Hepatocyte (in vitro differentiated cells): ENCODE results near the gene PEX13. TPM values are rescaled to one million over a fixed set of nuclear protein-coding genes. Genes with fewer than 3 reads are reported as not detected.

Experiments
- DNase-seq: peaks from one replicate; pipeline ENCODE4 v3.0.0-alpha.2; 2016; ENCODE audit warnings: low spot score
- H2AFZ ChIP-seq: fragments of 200-600 bp; sonication (generic); 2 replicates; pipeline ENCODE4 v1.6.0; 2016; ENCODE audit warnings: antibody characterized with exemption, mild to moderate bottlenecking
- H3K27ac ChIP-seq: fragments of 200-600 bp; sonication (generic); 2 replicates; pipeline ENCODE4 v1.5.1; 2016; ENCODE audit warnings: mild to moderate bottlenecking
- H3K27me3 ChIP-seq: fragments of 200-600 bp; sonication (generic); 2 replicates; pipeline ENCODE4 v1.6.1; 2016
- H3K36me3 ChIP-seq: fragments of 200-600 bp; sonication (generic); replicated peaks from 2 replicates; pipeline ENCODE4 v1.5.1; 2016; ENCODE audit warnings: low read depth; ENCODE audit not compliant: insufficient read depth
- H3K4me1 ChIP-seq: fragments of 200-600 bp; sonication (generic); 2 replicates; pipeline ENCODE4 v1.5.1; 2016; ENCODE audit warnings: mild to moderate bottlenecking, moderate library complexity; ENCODE audit not compliant: insufficient read depth
- H3K4me2 ChIP-seq: fragments of 200-600 bp; sonication (generic); 2 replicates; pipeline ENCODE4 v1.6.0; 2016
- H3K4me3 ChIP-seq: fragments of 200-600 bp; sonication (generic); 2 replicates; pipeline ENCODE4 v1.5.1; 2016; ENCODE audit warnings: mild to moderate bottlenecking
- H3K79me2 ChIP-seq: fragments of 200-600 bp; sonication (generic); 2 replicates; pipeline ENCODE4 v1.6.0; 2017; ENCODE audit warnings: mild to moderate bottlenecking
- H3K9me2 ChIP-seq: fragments of 200-600 bp; sonication (generic); replicated peaks from 2 replicates; pipeline ENCODE4 v1.6.0; 2017; ENCODE audit warnings: mild to moderate bottlenecking; ENCODE audit not compliant: insufficient read depth
- H3K9me3 ChIP-seq: fragments of 200-600 bp; sonication (generic); 2 replicates; pipeline ENCODE4 v1.5.1; 2016; ENCODE audit warnings: low read depth, mild to moderate bottlenecking
- H4K20me1 ChIP-seq: fragments of 200-600 bp; sonication (generic); 2 replicates; pipeline ENCODE4 v1.6.0; 2016; ENCODE audit warnings: mild to moderate bottlenecking; ENCODE audit not compliant: insufficient read depth, poor library complexity, severe bottlenecking
- CTCF ChIP-seq: fragments of 200-600 bp; sonication (generic); IDR thresholded peaks from 2 replicates; pipeline ENCODE4 v1.5.1; 2016; ENCODE audit warnings: antibody characterized with exemption, mild to moderate bottlenecking; ENCODE audit not compliant: poor library complexity
- EZH2 ChIP-seq: fragments of 200-600 bp; sonication (generic); IDR thresholded peaks from 2 replicates; pipeline ENCODE4 v1.6.1; 2016; ENCODE audit warnings: antibody characterized with exemption, mild to moderate bottlenecking, borderline replicate concordance
- EZH2phosphoT487 ChIP-seq: fragments of 200-600 bp; sonication (generic); IDR thresholded peaks from one replicate; pipeline ENCODE4 v1.6.1; 2018; ENCODE audit warnings: antibody characterized with exemption, mild to moderate bottlenecking, low read depth, moderate library complexity; ENCODE audit not compliant: unreplicated experiment, severe bottlenecking
- WGBS: methylation state at CpG from one replicate; pipeline ENCODE4 v1.1.6; 2016; ENCODE audit warnings: low lambda C conversion rate; ENCODE audit errors: missing lambda C conversion rate; 5-methylcytosine and 5-hydroxymethylcytosine counted together
- polyA plus RNA-seq: library from polyadenylated mRNA; unstranded; fragments of >200 nt; fragmentation: Nextera tagmentation; extraction: Ambion mirVana; gene quantifications from 2 replicates; pipeline ENCODE4 v1.2.1, GENCODE V29; 2016
- total RNA-seq: library from RNA; depleted of rRNA; stranded (reverse); fragments of >200 nt; gene quantifications from 2 replicates; pipeline ENCODE4 v1.2.3, GENCODE V29; 2014

Gene PEX13
- total and polyA plus RNA-seq, 2 experiments from 2014 or later = 25.2 to 60.0 TPM

- Histone ChIP-seq H3K27me3 (no peaks in the 10 kb centered on the region), H3K27ac (peak overlapping the region; percentile 34), H3K9me3 (no peaks in the 10 kb centered on the region), H2AFZ (no peak overlapping the region), H3K9me2 (no peaks in the 10 kb centered on the region), H4K20me1 (no peaks in the 10 kb centered on the region), H3K4me2 (peak overlapping the region; percentile 2), H3K4me1 (no peaks in the 10 kb centered on the region), H3K4me3 (no peak overlapping the region), H3K36me3 (no peaks in the 10 kb centered on the region), H3K79me2 (no peaks in the 10 kb centered on the region)
- WGBS = 45% methylated on average over 2 of the region's 2 CpGs
- DNase-seq = no peak
- TF ChIP-seq EZH2phosphoT487 (no peak), EZH2 (no peak), CTCF (no peak)
These were observed 38.0 kb downstream of the PEX13 start for GRCh38 chr2:61055557-61055956.

GRCh38 chr2:61057562-61057961, 40.0 kb downstream of the PEX13 start:
- no peak overlapping the region for H2AFZ ChIP-seq
- no peak overlapping the region for H3K27ac ChIP-seq
- no peak for TF ChIP-seq CTCF
- TF ChIP-seq EZH2phosphoT487 = no peak
- TF ChIP-seq EZH2 = no peak
- no peaks in the 10 kb centered on the region for H3K4me1 ChIP-seq
- no peaks in the 10 kb centered on the region for H3K9me3 ChIP-seq
- no peaks in the 10 kb centered on the region for H3K79me2 ChIP-seq
- no peak overlapping the region for H3K4me2 ChIP-seq
- no peaks in the 10 kb centered on the region for H3K9me2 ChIP-seq
- H4K20me1 ChIP-seq = no peaks in the 10 kb centered on the region
- H3K4me3 ChIP-seq = no peak overlapping the region
- DNase-seq = no peak
- no peaks in the 10 kb centered on the region for H3K36me3 ChIP-seq
- H3K27me3 ChIP-seq = no peaks in the 10 kb centered on the region

- Histone ChIP-seq H3K9me3 (no peaks in the 10 kb centered on the region), H3K4me3 (no peak overlapping the region), H3K36me3 (no peaks in the 10 kb centered on the region), H3K4me1 (no peaks in the 10 kb centered on the region), H3K79me2 (no peaks in the 10 kb centered on the region), H3K4me2 (no peak overlapping the region), H3K9me2 (no peaks in the 10 kb centered on the region), H2AFZ (no peak overlapping the region), H4K20me1 (no peaks in the 10 kb centered on the region), H3K27me3 (no peaks in the 10 kb centered on the region), H3K27ac (no peak overlapping the region)
- TF ChIP-seq CTCF = no peak
- no peak for TF ChIP-seq EZH2phosphoT487
- TF ChIP-seq EZH2 = no peak
- no peak for DNase-seq
These were observed 41.9 kb downstream of the PEX13 start for GRCh38 chr2:61059382-61059781.
